ENCODE results near the gene SEMA4B.
"Not testable (repeated sequence)": the region's sequence is repeated elsewhere in the genome, so short reads cannot be mapped to it uniquely, and the experiment has no call there.

SEMA4B gene

GRCh38 chr15:90201130-90201943 is at the start of gene SEMA4B:
Gene SEMA4B, plus strand, starts transcription at chr15:90201330. Its CDS starts 249 bp downstream, at chr15:90201579.
- peak; percentile 36 to 68 (median 61) for DNase-seq

GRCh38 chr15:90151989-90152645 is 49.0 kb upstream of the SEMA4B start:
- DNase-seq = no peak

GRCh38 chr15:90153658-90154057 is 47.5 kb upstream of the SEMA4B start:
- no peak for DNase-seq

GRCh38 chr15:90154246-90154645 is 46.9 kb upstream of the SEMA4B start:
- no peak for DNase-seq

GRCh38 chr15:90154861-90155626 is 46.1 kb upstream of the SEMA4B start:
- DNase-seq = no peak

GRCh38 chr15:90159213-90159612 is 41.9 kb upstream of the SEMA4B start:
- DNase-seq = no peak

GRCh38 chr15:90160781-90161727 is 40.1 kb upstream of the SEMA4B start:
- DNase-seq = no peak

GRCh38 chr15:90161950-90162361 is 39.2 kb upstream of the SEMA4B start:
- no peak for DNase-seq

GRCh38 chr15:90162956-90163355 is 38.2 kb upstream of the SEMA4B start:
- DNase-seq = no peak

- not testable (repeated sequence) for DNase-seq
Observed at GRCh38 chr15:90164239-90164638, 36.9 kb upstream of the SEMA4B start.

- DNase-seq = no peak
Observed at GRCh38 chr15:90165157-90165556, 36.0 kb upstream of the SEMA4B start.

GRCh38 chr15:90165659-90166489 is 35.3 kb upstream of the SEMA4B start:
- no peak for DNase-seq

- no peak for DNase-seq
Observed at GRCh38 chr15:90167121-90167520, 34.0 kb upstream of the SEMA4B start.

- no peak for DNase-seq
Observed at GRCh38 chr15:90171623-90172022, 29.5 kb upstream of the SEMA4B start.

- no peak for DNase-seq
Observed at GRCh38 chr15:90173372-90173771, 27.8 kb upstream of the SEMA4B start.

- DNase-seq = no peak
Observed at GRCh38 chr15:90174140-90174875, 26.8 kb upstream of the SEMA4B start.

- no peak for DNase-seq
Observed at GRCh38 chr15:90177012-90177411, 24.1 kb upstream of the SEMA4B start.

- no peak for DNase-seq
Observed at GRCh38 chr15:90178468-90179435, 22.4 kb upstream of the SEMA4B start.

- DNase-seq = no peak
Observed at GRCh38 chr15:90181776-90182175, 19.4 kb upstream of the SEMA4B start.
